HG02981 (cell line): ENCODE results near the gene PYGB.

Source experiments
- ATAC-seq: cut with Tn5 transposase; IDR thresholded peaks from one replicate; pipeline ENCODE4 v1.9.1; 2021; ENCODE audit warnings: mild to moderate bottlenecking, moderate library complexity; ENCODE audit not compliant: unreplicated experiment

PYGB gene

GRCh38 chr20:25247956-25248785, at the start of gene PYGB:
TSS of gene PYGB (plus strand) at chr20:25248085. CDS start at chr20:25248179, 94 bp downstream.
- peak; percentile 49 for ATAC-seq

- ATAC-seq: no peak
Observed at GRCh38 chr20:25198663-25199383, 49.1 kb upstream of the PYGB start.

- ATAC-seq: no peak
Observed at GRCh38 chr20:25199473-25200260, 48.2 kb upstream of the PYGB start.

GRCh38 chr20:25203089-25203488, 44.8 kb upstream of the PYGB start:
- no peak for ATAC-seq

GRCh38 chr20:25203871-25204320, 44.0 kb upstream of the PYGB start:
- ATAC-seq: no peak

GRCh38 chr20:25204550-25205276, 43.2 kb upstream of the PYGB start:
- ATAC-seq: no peak

- no peak for ATAC-seq
Observed at GRCh38 chr20:25205277-25206062, 42.4 kb upstream of the PYGB start.

- ATAC-seq: no peak
Observed at GRCh38 chr20:25206063-25206403, 41.9 kb upstream of the PYGB start.

- no peak for ATAC-seq
Observed at GRCh38 chr20:25206548-25206947, 41.3 kb upstream of the PYGB start.

- ATAC-seq: no peak
Observed at GRCh38 chr20:25207149-25207959, 40.5 kb upstream of the PYGB start.

- no peak for ATAC-seq
Observed at GRCh38 chr20:25207960-25208534, 39.8 kb upstream of the PYGB start.

- no peak for ATAC-seq
Observed at GRCh38 chr20:25209400-25209799, 38.5 kb upstream of the PYGB start.

- ATAC-seq: no peak
Observed at GRCh38 chr20:25209911-25210310, 38.0 kb upstream of the PYGB start.

GRCh38 chr20:25211273-25211672, 36.6 kb upstream of the PYGB start:
- ATAC-seq: no peak

- no peak for ATAC-seq
Observed at GRCh38 chr20:25212242-25212641, 35.6 kb upstream of the PYGB start.

GRCh38 chr20:25213566-25214425, 34.1 kb upstream of the PYGB start:
- no peak for ATAC-seq

GRCh38 chr20:25214426-25214790, 33.5 kb upstream of the PYGB start:
- no peak for ATAC-seq

GRCh38 chr20:25214819-25215218, 33.1 kb upstream of the PYGB start:
- ATAC-seq: no peak
